HG02588 (cell line): ENCODE data around the gene RPL10.

ENCODE experiments used
- ATAC-seq: cut with Tn5 transposase; IDR thresholded peaks from one replicate; pipeline ENCODE4 v1.9.1; 2021; ENCODE audit warnings: mild to moderate bottlenecking, moderate library complexity; ENCODE audit not compliant: unreplicated experiment

Gene RPL10

DNA sequence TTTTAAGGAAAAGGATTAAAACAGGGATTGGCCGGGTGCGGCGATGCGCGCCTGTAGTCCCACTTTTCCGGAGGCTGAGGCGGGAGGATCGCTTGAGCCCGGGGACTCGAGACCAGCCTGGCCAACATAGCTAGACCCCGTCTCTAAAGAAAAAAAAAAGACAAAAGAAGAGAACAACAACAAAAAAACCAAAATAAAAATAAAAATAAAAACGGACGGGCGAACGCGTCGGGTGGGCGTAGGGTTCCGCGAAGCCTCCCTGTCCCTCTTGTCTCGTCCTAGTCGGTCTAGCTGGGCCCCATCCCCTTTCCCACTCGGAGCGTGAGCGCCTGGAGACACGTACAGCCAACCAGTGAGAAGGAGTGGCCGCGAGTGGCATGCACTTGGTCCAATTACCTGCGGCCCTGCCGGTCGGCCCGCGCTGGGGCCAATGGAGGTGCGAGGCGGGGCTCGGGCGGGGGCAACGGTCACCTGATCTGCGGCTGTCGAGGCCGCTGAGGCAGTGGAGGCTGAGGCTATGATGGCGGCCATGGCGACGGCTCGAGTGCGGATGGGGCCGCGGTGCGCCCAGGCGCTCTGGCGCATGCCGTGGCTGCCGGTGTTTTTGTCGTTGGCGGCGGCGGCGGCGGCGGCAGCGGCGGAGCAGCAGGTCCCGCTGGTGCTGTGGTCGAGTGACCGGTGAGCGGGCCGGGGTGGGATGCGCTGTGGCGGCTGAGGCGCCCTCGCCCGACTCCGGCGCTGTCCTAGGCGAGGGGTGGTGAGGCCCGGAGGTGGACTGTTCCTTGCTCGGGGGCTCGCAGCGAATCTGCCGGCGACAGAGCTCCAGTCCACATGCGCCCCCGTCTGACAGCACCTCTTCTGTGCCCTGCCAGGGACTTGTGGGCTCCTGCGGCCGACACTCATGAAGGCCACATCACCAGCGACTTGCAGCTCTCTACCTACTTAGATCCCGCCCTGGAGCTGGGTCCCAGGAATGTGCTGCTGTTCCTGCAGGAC, 30.3 kb downstream of the RPL10 start, which contains the start of gene ATP6AP1:
ATP6AP1 (plus strand) TSS at position 502 of the 996 bp plus-strand sequence; CDS start at position 518, 16 bp downstream.
- peak; percentile 93 for ATAC-seq

DNA sequence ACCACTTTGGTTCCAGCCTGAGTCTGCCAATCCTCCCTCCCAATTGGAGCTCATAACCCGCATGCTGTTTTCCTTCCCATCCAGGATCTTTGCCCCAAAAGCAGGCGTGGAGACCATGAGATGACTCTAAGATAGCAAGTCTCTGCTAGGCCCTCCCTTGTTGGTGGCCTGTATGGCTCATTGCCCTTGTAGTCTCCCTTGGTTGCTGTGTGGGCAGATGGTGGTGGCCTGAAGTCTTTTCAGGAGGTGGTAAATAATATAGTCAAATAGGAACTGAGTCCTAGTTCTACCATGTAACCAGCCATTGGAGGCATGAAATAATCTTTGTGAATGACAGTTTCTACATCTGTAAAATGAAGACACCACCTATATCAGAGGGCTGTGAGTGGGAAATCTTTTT, 31.5 kb downstream of the RPL10 start:
- no peak for ATAC-seq

DNA sequence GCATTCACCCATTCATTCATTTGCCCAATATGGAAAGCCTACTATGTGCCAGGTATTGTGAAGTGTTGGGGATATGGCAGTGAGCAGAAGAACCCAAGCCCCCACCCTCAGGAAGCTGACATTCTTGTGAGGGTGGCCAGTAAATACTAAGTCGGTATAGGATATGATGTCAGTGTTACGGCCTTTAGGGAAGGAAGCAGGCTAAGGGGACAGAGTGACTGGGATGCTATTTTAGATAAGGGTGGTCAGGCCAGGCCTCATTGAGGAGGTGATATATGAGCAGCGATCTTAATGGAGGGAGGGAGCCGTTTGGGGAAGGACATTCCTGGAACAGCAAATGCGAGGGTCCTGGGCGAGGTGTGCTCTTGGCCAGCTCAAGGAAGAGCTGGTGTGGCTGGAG, 32.3 kb downstream of the RPL10 start:
- no peak for ATAC-seq

DNA sequence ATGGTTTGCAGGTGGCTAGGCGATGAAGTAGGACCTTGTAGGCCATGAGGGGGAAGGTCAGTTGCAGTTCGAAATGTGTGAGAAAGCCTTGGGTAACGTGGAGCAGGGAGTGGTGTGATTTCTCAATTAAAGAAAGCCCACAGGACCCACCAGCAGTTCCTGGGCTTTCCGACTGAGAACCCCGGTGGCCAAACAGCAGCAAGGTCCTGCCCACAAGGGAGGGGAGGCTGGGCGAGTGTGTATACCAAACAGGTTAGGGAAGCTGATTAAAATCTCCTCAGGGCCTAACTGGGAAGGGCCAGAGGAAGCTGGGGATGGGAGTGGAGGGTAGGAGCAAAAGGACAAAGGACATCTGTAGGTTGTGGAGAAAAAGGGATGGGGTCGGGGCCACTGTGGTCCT, 32.7 kb downstream of the RPL10 start:
- ATAC-seq: no peak

DNA sequence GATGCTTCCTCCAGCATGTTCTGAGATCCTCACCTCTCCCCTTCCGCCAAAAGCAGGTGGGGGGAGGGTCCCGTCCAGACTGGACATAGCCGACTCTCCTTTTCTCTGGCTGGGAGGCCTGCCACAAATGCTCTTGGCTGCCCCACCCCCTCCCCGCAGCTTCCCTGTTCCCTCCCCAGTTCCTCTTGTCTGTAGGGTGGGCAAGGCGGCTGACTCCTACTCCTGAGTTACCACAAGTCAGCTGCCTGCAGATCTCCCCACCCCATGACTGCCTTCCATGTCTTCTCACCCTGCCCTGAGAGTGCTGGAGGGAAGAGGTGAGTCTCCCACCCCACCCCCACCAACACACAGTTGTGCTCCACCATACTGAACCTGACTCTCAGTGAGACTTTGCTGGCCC, 33.2 kb downstream of the RPL10 start:
- ATAC-seq: no peak

DNA sequence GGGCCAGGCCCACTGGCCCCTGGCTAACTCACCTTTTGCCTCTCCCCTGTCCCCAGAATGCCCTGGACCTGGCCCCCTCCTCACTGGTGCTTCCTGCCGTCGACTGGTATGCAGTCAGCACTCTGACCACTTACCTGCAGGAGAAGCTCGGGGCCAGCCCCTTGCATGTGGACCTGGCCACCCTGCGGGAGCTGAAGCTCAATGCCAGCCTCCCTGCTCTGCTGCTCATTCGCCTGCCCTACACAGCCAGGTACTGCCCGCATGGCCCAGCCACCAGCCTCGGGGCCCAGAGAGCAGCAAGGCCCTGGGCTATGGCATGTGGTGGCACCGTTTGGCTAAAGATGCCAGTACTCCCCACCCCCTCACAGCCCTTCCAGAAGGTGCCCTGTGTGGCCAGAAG, 34.0 kb downstream of the RPL10 start:
- no peak for ATAC-seq

DNA sequence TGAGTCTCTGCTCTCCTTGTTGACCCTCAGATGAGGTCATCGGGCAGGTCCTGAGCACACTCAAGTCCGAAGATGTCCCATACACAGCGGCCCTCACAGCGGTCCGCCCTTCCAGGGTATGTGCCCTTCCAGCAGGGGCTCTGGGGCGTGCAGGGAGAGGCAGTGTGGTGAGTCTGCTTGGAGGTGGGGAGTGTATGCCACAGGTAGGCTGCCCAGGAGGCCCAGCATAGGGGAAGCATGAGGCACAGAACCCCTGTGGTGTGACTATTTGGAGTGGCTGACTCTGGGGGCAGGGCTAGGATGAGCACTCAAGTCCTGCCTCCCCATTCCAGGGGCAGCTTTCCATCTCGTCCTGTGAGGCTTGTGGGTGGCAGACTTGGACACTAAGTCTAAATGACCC, 35.4 kb downstream of the RPL10 start:
- no peak for ATAC-seq

DNA sequence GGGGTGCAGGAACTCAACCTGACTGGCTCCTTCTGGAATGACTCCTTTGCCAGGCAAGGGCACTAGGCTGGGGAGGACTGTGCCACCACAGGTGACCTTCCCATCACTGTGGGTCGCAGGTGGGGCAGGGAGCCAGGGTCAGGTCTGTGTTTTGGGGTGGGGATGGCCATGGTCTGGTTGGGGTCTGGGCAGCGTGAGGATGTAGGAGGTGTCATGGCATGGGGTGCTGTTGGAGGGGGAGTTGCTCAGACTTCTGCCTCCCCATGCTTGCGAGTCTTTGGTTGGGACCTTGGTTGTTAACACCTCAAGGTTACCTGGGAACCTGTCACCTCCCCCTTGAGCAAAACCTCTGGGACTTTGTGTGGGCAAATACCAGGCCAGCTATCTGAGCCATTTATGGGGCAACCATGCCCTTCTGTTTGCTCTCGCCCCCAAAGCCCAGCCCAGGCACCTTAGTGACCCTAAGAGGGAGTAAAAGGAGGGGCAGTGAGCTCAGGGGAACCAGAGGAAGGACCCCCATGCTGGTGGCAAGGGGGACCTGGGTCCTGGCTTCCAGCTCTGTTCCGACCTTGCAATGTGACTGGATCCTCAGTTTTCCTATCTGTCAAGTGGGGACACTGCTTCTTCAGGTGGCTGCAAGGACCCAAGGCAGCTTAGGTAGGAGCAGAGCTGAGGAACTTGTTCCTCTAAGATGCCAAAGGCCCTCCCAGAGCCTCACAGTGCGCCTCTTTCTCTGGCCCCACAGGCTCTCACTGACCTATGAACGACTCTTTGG, 36.4 kb downstream of the RPL10 start:
- ATAC-seq: no peak

DNA sequence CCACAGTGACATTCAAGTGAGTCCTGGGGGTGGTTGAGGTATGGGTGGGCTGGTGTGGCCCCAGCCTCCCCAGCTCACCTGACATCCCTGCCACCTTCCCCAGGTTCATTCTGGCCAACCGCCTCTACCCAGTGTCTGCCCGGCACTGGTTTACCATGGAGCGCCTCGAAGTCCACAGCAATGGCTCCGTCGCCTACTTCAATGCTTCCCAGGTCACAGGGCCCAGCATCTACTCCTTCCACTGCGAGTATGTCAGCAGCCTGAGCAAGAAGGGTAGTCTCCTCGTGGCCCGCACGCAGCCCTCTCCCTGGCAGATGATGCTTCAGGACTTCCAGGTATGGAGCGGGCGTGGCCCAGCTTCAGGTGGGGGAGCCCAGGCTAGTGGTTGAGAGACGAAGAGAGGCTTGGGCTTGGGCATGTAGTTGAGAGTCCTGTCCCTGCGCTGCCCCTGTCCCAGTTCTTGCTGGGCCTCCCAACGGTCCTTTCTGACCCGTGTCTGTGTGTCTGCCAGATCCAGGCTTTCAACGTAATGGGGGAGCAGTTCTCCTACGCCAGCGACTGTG, 37.1 kb downstream of the RPL10 start:
- no peak for ATAC-seq

DNA sequence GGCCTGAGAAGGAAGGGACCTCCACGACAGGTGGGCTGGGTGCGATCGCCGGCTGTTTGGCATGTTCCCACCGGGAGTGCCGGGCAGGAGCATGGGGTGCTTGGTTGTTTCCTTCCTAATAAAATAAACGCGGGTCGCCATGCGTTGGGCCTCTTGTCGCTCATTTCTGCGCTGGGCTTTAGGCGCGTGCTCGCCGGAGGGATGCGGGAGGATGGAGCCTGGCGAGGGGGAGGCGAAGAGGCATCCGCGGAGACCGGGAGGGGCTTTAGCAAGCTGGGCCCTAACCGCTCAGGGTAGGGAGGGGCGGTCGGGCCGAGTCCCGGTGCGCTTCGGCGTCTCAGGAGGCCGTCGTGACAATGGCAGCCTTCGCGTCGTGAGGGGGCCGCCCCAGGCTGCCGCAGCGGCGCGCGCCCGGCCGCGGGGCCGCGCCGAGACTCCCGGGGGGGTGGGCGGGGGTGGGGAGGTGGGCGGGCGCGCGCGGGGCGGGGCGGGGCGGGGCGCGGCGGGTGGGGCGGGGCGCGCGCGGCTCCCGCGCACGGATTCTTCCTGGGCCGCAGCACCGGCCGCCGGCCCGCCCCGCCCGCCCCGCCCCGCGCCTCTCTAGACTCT, 38.3 kb downstream of the RPL10 start:
- peak; percentile 47 for ATAC-seq

DNA sequence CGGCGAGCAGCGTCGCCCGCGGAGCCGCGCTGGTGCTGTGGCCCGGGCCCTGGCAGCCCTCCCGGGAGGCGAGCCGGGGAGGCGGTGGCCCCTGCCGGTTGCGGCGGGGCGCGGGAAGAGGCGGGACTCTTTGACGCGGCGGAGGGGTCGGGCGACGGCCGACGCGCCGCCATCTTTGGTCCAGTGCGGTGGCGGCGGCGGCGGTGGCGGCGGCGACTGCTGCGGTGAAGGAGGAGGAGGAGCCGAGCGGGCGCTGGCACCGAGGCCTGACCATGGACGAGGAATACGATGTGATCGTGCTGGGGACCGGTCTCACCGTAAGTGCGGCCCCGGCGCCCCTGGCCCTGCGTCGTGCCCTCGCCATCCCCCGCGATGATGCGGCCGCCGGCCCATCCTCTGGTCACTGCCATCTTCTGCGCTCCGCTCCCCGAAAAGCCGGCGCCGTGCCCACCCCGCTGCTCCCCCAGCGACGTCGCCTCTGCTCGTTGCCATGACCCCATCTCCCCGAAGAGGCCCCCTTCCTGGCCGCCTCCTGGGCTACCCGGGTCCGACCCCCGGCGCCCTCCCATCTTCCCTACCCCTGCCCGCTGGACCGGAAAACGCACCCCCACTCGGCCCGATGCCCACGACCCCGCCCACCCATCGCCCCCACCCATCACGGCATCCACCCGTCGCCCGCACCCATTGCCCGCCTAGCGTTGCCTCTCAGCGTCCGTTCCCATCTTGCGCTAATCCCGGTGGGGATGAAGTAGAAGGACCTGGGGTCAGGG, 39.0 kb downstream of the RPL10 start, which contains the start of gene GDI1:
GDI1 (plus strand) TSS at position 172 of the 770 bp plus-strand sequence; CDS start at position 273, 101 bp downstream.
- peak; percentile 49 for ATAC-seq

DNA sequence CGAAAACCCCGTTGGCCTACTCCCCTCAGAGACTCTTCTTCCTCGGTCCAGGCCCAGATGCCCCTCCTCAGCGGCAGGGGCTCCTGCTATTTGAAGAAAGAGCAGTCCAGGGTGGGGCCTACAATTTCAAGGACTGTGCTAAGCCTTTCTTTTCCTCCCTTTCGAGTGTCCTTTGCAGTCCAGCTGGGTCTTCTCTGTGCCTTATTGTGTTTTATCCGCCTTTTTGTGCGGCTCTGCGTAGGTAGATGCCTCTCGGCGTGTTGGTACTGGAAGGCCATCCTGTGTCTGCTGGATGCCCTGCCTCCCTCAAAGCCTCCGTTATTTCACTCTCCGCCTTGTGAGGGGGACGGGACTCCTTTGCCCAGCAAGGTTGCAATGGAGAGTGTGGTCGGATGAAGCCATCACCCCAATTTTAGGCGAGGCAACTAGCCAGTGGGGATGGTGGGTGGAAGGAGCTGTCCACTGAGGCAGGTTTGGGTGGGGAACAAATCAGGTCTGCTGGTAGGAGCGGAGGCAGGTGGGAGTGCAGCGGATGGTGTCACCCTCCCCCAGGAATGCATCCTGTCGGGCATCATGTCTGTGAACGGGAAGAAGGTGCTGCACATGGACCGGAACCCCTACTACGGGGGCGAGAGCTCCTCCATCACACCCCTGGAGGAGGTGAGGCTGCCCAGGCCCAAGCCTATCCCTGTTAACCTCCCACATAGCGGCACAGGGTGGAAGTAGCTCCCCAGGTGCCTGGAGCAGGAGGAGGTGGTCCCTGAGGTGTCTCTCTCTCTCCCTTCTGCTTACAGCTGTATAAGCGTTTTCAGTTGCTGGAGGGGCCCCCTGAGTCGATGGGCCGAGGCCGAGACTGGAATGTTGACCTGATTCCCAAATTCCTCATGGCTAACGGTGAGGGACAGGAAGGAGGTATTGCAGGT, 40.1 kb downstream of the RPL10 start:
- no peak for ATAC-seq

DNA sequence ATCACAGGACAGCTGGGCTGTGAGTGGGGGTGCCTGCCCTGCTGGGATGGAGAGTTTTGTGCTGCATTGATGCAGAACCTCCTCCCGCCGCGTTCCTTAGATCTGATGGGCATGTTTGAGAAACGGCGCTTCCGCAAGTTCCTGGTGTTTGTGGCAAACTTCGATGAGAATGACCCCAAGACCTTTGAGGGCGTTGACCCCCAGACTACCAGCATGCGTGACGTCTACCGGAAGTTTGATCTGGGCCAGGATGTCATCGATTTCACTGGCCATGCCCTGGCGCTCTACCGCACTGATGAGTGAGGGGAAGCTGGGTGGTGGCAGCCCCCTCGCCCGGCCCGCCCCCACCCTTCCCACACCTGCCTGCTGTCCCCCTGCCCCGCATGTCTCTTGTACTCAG, 41.7 kb downstream of the RPL10 start:
- ATAC-seq: no peak

DNA sequence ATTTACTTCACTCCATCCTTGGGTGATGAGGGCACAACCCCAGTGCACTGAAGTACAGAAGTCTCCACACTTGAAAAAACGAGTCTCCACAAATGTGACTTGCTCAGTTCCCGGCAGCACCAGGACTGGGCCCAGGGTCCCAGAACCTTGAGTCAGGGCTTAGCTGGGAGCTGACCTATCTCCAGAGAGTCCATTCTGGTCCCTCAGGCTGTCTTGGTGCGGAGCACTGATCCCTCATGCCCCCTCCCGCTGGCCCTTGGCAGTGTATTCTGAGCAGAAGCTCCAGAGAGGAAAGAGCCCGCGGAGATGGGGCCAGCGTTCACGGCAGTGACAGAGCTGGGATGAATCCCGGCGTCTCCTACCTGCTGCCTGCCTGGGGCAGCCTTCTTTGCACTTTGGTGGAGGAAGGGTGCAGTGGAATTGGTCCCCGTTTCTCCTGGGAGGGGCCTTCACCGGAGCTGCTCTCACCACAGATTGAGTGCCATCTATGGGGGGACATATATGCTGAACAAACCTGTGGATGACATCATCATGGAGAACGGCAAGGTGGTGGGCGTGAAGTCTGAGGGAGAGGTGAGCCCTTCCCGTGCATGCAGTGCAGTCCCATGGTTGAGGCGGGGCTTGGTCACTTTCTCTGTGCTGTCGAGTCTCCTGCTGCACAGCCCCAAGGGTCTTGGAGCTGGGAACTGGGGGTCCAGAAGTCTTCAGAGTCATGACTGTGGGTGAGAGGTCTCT, 42.6 kb downstream of the RPL10 start:
- ATAC-seq: no peak

DNA sequence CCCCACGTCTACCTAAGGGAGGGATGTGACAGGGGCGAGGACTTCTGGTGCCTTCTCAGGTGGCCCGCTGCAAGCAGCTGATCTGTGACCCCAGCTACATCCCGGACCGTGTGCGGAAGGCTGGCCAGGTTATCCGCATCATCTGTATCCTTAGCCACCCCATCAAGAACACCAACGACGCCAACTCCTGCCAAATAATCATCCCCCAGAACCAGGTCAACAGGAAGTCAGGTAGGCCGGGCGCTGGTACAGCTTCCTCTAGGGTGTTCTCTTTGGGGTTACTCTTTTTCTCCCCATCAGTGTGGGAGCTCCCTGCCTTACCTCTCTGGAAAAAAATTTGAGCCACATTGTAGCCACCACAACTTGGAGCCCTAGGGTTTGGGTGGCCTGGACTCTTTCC, 43.4 kb downstream of the RPL10 start:
- ATAC-seq: no peak

DNA sequence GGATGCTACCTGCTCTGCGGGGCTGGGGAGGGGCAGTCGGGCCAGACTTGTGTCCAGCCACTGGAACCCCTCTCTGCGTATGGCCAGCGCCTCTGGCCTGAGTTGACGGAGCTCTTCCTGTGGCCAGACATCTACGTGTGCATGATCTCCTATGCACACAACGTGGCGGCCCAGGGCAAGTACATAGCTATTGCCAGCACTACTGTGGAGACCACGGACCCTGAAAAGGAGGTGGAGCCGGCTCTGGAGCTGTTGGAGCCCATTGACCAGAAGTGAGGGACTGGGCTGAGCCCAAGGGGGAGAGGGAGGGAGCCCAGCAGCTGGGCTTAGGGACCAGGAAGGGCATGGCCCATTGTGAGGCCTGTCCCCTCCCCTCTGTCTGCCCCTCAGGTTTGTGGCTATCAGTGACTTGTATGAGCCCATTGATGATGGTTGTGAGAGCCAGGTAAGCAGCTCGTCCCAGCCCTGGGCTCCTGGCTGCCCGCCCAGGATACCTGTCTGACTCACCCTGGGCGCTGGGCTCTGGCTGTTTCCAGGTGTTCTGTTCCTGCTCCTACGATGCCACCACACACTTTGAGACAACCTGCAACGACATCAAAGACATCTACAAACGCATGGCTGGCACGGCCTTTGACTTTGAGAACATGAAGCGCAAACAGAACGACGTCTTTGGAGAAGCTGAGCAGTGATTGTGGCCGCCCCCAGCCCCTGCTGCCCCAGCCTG, 44.0 kb downstream of the RPL10 start:
- no peak for ATAC-seq

DNA sequence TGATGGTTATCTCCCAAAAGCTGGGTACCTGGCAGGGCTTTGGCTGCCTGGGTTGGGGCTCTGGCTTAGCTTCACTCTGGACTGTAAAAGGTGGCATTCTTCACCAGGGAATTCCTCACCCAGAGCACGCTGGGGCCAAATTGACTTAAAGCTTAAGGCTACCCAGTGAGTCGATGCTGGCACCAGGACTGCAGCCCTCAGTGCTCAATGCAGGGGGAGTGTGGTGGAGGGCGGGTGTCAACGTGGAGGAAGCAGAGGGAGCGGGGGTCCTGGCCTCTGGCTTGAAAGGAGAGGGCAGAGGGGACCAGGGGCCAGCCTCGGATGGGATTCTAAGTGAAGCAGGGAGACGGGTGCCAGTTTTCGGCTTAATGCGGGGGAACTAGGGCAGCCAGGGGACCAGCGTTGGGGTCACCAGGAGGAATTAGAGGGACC, 45.3 kb downstream of the RPL10 start:
- no peak for ATAC-seq
